Skin epidermis (tissue), 12 donors: ENCODE data around the gene CKMT1A.
A peak's percentile ranks its signal among the peaks of the same experiment; 100 is the strongest.

Experiments used
- H3K27ac ChIP-seq, 21 experiments: fragments of 200-600 bp; sonication (generic) in 11 of 21; one replicate each; pipeline ENCODE4 v1.5.0; 2020; ENCODE audit warnings: mild to moderate bottlenecking in 3 of 21, inconsistent platforms in 2 of 21, moderate library complexity in 2 of 21
- H3K4me3 ChIP-seq, 7 experiments: fragments of 200-600 bp; sonication (generic) in 2 of 7; one replicate each; pipeline ENCODE4 v1.5.0; 2020; ENCODE audit warnings: inconsistent platforms in 2 of 7, mild to moderate bottlenecking in 2 of 7, moderate library complexity in 1 of 7

Gene CKMT1A

GRCh38 chr15:43746903-43747309 lies 53.2 kb downstream of the CKMT1A start:
- Histone ChIP-seq H3K4me3 (peak overlapping the region; percentile 55 to 93 (median 79)), H3K27ac (peak overlapping the region; percentile 65 to 99 (median 95))

- H3K27ac ChIP-seq, result peak overlapping the region in 1 of 21 experiments; percentile 34
- H3K4me3 ChIP-seq, result peak overlapping the region in 2 of 7 experiments; percentile 58 to 79
These were observed 54.7 kb downstream of the CKMT1A start for GRCh38 chr15:43748376-43748775.
